Hematopoietic multipotent progenitor cell treated with erythropoietin and hydrocortisone succinate and interleukin-3 and kit ligand, for 8 days (in vitro differentiated cells): ENCODE results near the gene IGSF3.
A peak's percentile ranks its signal among the peaks of the same experiment; 100 is the strongest.
"Not testable (repeated sequence)": the region's sequence is repeated elsewhere in the genome, so short reads cannot be mapped to it uniquely, and the experiment has no call there.

Experiments used
- DNase-seq: peaks from one replicate; pipeline ENCODE4 v3.0.0-alpha.2; 2015

IGSF3 gene

DNA sequence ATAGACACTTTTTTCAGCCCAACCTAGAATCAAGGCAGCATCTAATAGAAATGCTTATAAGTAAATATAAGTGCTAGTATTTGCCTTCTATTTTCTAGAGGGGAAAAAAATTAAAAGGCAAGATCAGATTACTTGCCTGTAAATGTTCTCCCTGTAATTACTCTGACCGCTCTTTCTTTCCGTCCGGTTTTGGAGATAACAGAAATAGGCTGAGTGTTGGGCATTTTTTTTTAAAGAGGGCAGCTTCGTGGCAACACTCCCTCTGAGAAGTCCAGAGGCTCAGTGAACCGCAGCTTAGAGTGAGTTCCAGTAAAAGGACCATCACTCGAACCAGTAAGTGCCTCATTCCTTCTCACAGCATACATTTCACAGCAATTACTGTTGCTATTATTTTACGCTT is 40.6 kb downstream of the IGSF3 start:
- peak; percentile 21 for DNase-seq

DNA sequence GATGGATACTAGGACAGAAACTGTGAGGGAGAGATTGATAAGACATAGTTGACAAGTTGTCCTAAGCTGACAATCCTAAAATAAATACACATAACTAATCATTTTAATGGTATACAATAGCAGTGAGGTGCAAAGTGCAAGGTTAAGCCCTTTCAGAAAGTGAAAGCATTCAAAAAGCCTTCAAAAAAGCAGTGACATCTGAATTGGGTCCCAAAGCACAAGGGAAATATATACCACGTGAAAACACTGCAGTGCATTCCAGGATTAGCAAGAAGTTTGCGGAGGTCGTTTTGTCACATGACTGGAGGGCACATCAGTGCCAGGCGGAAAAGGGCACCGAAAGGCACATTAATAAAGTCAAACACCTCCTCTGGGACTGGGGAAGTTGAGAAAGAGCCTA is 42.4 kb downstream of the IGSF3 start:
- not testable (repeated sequence) for DNase-seq

DNA sequence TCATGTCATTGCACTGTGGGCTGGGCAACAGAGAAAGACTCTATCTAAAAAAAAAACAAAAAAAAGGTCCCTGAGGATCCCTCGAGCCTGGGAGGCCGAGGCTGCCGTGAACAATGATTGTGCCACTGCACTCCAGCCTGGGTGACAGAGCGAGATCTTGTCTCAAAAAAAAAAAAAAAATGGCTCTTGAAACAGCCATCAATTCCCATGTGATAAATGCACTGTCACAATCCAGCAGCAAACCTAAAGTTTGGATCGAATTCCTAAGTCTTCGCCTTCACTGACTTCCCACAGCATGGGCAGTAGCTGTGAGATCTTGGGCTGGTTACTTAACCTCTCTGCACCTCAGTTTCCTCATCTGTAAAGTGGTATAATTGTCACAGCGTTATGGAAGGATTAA is 43.5 kb downstream of the IGSF3 start:
- no peak for DNase-seq

DNA sequence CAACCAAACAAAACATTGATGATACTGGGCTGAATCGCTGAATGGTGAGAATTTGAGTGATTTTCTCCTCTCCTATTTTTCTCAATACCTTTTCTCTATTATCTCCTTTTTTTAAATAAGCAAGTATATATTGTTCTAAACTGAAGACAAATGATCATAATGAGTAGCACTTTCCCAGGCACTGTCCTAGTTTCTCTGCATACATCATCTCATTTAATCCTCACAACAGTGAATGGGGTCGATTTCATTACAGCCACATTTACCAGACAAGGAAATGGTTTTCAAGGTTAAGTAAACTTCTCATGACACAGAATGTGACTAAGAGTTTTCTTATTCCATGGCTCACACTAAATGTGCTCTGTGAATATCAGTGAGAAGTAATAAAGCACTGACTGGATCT is 45.0 kb downstream of the IGSF3 start:
- not testable (repeated sequence) for DNase-seq

DNA sequence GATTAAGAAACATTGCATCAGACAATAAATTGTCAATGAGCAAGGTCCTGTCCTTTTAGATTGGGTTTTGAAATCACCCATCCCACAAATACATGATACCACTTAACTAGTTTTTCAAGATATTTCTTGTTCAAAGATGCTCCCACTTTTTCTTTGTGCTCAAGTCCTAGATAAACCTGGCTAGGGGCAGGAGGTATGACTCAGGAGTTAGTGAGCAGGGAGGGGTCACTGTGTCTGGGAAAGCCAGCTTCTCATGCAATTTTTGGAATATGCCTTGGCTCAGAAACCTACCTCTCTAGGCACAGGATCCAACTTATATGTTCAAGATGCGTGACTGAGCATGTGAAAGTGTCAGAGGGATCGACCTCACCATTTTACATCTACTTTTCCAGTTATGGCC is 45.8 kb downstream of the IGSF3 start:
- DNase-seq, result not testable (repeated sequence)

DNA sequence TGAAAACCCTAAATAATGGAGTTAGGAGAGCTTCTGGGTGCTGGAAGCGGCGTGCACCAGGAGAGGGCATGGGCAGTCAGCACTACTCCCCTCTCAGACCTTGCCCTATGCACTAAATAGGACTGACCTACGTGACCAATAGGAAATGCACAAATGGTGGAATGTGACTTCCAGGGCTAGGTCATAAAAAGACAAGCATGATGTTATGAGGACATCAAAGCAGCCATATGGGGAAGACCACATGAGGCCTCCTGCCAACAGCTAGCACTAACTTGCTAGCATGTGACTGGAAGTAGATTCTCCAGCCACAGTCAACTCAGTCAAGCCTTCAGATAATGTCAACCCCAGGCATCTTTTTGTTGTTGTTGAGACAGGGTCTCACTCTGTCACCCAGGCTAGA is 47.1 kb downstream of the IGSF3 start:
- DNase-seq, result not testable (repeated sequence)

DNA sequence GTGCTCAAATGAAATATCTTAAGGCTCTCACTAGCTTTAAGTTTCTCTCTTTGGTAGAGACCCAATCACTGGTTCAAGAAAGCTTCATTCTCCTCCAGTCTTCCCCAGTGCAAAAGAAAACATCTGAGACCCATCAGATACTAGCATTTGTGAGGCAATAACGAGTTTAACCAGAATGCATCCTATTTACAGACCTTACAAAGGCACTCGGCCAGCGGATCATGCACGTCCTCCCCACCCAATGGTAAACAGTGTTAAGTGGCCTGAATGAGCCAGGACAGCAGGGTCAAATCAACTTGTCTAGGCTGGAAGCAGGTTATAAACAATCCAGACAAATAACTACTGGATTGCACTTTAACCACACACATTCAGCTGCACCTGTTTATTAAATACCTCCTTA is 48.4 kb downstream of the IGSF3 start:
- not testable (repeated sequence) for DNase-seq

DNA sequence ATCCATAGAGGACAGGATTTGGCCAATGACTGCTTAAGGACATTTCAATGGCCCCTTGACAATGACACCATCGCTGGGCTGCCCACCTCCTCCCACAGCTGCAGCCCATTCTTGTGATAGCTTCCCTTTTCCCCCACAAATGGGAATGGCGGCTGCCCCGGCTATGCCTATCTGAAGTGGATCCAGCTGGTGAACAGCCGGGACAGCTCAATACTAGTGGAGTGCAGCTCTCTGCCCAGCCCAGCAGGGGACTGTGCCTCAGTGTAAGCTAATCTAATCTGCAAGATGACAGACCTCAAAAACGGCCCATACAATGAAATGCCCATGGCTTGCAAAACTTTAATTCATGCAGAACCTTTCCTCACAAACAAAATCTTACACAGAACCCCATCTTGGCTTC is 49.7 kb downstream of the IGSF3 start:
- peak; percentile 34 for DNase-seq

DNA sequence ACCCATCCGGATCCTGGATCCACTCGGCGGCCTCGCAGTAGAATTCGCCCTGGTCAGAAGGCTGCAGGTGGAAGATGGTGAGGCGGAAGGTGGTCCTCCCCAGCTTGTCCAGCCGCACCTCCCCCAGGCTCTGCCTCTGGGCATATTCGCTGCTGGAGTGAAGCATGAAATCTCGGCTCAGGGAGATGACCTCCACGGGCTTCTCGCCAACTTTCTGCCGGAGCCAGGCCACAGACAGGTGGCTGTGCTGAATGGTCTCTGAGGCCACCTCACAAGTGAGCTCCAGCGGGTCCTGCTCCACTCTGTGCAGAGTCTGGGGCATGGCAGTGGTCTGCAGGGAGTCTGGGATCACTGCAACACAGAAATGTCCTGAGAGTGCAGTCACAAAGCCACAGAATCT is 53.7 kb downstream of the IGSF3 start:
- not testable (repeated sequence) for DNase-seq

DNA sequence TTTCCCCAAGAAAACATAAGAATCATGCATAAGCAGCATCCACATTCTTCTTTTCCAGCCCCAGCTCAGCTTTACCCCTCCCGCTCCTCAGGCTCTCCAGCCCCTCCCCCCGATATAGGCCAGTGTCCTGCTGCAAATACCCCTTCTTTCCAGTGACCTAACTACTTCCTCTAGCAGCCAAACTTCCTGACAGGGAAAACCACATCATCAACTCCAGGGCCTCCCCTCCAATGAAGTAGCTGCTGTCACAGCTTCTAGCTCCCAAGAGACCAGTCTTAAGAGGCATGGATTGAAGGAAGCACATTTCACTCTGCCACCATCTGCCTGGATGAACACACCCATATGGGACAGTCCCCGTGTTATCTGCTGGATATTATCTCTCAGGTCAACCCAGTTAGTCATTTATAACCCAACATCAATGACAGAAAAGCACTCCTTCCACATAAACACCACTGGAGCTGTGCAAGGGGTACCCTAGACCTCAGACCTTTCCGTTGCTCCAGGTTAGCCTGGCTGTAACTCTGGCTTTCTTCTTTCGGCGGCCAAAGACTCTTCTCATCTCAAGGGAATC is 57.6 kb downstream of the IGSF3 start:
- not testable (repeated sequence) for DNase-seq

DNA sequence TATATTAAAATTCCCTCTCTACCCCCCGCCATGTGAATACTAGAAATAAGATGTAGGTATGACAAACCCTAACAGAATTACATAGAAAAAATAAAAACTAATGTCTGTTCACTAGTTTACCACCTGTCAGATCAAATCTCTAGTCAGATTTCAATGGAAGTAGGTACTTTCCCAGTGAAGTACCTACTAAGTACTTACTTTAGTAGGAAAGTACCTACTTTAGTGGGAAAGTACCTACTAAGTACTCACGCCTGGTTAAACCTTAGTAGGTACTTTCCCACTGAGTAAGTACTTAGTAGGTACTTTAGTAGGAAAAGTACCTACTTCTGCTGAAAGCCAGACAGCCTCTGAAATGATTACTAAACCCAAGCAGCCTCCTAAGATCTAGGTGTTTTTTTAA is 58.7 kb downstream of the IGSF3 start:
- not testable (repeated sequence) for DNase-seq

DNA sequence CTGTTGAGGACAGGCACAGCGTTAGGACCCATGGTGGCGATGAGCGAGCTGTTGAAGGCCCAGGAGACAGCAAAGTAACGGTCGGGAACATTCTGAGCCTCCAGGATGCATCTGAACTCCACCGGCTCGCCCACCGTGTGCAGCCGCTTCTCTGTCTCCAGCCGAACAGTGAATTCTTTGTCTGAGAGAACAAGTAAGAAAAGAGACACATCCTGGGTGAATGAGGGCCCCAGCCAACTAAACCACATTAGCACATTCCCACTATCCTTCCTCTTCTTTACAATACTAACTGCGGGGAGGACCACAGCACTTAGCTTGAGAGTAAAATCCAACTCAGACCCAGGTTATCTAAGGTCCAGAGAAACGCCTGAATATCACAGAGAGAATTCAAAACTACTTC is 59.4 kb downstream of the IGSF3 start:
- not testable (repeated sequence) for DNase-seq

DNA sequence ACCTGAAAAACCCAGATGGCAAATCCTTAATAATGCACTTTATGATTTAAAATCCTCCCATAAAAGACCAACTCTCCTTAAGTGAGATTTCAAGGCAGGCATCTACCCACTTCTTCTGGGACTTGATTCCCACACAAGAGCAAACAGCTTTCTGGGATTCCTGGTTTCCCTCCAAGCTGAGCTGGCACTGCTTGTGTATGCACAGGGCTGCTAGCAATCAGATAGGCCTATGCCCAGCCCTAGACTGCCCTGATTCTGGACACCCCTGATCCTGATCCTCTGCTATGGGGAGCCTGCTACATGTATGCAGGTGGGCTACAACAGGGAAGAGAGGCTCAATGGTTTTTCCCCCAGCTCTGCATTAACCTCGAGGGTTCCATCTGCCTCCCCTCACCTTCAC is 60.1 kb downstream of the IGSF3 start:
- not testable (repeated sequence) for DNase-seq

DNA sequence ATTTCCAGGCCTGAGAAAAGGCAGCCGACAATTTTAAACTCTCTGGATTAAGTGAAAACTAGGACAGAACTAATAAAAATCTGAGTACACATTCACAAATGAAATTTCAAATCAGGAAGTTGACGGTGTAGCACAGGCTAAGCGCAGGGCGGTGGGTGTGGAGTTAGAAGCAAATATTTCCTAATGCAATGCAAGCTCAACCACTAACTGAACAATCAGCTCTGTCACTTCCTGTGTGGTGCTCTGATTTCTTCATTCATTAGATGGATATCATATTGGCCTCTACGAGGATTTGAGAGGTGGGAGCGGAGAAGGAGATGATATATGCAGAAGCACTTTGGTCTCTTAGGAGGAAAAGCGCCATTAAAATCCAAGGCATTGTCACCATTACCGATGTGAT is 61.5 kb downstream of the IGSF3 start:
- not testable (repeated sequence) for DNase-seq

DNA sequence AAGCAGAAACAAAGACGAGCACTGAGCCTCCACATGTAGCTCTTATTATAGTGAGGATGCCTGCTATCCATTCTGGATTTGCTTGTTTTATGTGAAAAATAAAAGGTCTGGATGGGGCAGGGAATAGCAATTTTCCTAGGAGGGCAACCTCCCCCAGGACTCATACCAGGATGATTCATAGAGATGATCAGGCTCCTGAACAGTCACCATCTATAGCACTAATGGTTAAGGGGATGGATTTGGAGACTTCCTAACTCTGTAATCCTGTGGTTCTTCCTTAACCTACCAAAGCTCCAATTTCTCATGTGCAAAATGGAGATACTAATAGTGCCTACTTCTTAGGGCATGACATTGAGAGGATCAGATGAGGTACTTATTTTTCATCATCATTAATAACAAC is 62.2 kb downstream of the IGSF3 start:
- DNase-seq, result no peak

DNA sequence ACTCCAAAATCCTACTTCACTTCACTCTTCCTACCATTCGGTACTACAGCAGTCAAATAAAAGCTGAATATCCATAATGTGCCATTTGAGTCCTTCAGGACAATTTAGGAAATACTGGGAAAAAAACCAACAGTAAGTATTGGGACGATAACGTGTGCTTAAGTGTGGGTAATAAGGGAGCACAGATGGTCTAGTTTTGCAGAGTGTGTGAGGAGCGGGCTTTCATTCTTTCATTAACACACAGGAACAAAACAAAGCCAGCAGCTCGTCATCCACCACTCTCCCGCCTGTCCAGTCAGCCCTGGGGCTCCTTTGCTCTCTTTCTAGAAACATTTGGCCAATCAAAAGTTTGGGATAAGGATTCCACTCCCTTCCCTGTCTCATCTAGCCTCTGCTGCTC is 63.1 kb downstream of the IGSF3 start:
- DNase-seq, result not testable (repeated sequence)

DNA sequence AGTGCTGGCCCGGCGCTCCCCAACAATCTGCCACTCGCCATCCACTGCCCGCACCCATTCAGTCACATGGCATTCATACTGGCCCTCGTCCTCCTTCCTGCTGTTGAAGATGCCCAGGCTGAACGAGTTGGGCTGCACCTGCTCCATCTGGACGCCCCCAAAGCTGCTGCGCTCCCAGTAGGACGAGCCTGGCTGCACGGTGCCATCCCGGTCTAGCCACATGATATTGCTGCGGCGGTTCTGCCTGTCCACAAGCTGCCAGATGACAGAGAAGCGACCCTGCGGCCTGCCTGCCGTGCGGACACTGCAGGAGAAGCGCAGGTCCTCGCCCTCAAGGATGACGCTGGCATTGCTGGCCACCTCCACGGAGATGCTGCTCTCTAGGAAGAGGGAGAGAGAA is 63.9 kb downstream of the IGSF3 start:
- not testable (repeated sequence) for DNase-seq

DNA sequence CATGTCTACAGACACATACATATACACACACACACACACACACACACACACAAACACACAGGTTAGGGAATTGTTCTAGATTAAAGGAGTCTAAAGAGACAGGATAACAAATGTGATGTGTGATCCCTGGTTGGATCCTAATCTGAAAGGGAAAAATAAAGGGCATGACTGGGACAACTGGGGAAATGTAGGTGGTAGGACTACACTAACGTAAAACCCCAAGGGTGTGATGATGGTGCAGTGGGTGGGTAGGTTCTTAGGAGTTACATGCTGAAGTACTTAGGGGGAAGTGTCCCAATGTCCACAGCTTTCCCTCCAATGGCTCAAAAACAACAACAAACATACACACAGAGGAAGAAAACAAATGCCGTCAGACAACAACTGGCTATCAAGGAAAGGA is 68.2 kb downstream of the IGSF3 start:
- not testable (repeated sequence) for DNase-seq

DNA sequence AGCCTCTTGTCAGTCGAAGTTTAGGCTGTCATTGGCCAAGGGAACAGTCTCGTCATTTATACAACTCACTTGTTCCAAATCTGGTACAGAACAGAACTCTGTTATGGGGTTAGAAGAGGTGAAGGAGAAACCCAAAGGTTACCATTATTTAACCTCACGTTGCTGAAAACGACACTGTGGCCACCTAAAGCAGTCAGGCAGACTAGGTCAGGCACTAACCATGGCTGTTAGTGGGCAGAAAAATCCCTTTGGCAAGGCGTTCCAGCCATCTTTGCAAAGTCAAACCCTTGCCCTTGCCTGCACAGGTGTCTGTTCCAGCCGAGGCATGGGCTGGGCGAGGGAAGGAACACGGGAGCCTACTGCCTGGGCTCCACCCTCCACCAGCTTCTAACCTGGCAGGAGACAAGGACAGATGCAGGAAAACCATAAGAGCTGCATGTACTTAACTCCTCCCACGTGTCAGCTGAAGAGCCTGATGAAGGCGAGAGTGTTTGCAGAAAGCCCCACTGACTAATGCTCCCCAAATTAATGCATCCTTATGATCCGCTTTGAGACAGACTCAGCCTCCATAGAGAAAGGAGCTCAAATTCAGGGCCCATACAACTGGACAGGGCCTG is 69.0 kb downstream of the IGSF3 start:
- DNase-seq, result not testable (repeated sequence)

DNA sequence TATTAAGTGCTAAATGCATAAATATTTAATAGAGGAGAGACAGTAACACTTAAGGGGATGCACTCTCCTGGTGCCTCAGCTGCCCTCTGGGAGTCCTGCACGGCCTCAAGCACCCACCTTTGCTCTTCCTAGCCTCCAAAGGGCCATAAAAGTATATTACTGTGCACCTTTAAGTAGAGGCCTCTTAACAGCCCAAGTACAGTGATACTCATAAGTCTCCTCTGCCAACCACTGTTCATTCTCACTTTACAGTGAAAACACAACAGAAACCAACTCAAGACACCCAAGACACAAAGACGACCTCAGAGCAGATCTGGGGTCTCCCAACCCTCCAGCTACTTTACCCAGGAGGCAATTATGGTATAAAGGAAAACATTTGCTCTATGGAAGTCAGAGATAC is 70.1 kb downstream of the IGSF3 start:
- DNase-seq, result not testable (repeated sequence)

DNA sequence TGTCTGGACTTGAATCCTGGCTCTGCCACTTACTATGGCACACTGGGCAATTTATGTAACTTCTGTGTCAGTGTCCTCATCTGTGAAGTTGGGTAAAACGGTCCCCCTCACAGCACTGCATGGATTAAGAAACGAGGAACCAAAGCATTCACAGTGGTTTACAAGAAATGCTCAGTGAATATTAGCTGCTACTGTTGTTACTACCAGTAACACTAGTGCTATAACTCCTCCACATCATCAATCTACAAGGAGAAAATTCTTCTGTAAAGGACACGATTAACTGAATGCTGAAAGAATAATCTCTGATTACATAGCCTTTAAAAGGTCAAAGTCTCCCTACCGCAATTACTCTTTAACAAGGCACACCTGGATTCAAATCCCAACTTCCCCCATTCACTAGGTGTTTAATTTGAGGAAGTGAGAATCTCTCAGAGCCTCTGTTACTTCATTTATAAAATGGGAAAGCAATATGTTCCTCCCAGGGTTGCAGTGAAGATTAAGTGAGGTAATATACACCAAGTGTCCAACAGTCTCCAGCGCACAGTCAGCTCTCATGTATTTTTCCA is 70.7 kb downstream of the IGSF3 start:
- DNase-seq, result not testable (repeated sequence)

DNA sequence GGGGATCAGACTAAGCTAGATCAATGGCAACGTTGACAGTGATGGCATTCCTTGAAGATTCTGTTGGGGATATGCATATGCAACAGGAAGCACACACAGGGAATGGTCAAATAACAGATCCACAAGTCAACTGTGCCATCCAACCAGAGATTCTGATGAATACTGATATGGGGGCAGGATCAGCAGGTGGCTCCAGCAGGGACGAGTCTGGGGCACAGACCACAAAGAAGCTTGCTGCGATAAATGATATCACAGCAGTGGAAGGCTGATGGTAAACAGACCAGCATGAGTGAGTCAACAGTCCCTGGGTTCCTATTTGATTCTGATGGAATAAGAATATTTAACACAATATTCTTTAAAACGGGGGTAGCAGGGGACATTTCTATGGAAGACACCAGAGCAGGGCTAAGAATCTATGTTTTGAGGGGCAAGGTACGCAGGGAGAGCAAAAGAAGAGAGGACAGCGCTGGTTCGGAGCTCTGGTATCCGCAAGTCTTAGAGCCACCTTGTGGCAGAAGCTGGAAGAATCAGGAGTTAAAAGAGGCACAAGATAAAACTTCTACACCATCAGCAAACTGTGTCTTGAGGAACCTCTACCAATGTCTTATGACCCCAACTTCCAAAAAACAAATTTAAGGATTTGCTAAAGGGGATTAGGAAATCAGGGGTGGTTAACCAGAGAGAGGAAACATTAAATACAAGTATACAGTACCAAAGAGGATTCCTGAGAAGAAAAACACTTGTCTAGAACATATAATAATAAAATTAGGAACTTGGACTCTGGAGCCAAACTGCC is 71.4 kb downstream of the IGSF3 start:
- DNase-seq, result peak; percentile 61

DNA sequence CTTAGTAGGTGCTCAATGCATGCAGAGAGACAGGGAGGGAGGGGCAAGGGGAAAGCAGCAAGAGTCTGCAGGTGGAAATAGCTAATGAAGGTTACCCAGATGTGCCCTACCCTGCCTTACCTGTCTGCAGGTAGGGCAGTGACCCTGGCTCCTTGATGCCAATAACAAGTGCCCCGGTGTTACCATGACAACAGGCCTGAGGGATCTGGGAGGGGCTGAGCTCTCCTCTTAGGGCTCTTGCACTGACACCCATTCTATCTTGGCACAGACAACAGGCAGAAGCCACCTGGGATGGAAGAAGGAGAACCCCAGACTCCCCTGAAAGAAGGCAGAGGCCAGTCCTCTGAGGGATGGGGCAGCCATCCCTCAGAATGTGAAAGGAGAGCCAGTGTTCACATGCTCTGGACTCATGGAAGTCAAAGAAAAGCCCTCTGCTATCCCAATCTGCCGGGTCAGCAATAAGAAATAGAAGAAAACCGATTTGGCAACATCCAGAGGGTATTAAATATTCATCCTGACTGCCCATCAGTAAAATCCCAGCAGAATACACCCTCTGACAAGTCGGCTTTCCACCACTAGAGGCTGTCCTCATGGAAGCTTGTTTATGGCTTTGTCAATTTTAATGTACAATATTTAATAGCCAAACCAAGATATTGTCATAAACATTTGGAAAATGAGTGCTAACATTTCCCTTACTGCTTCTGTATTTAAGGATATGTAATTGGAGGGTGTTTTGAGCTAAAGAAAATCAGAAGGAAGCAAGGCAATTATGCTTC is 72.3 kb downstream of the IGSF3 start:
- not testable (repeated sequence) for DNase-seq
